IPS DF 19.7 (cell line): ENCODE results near the gene UST.
"Not testable (repeated sequence)": the region's sequence is repeated elsewhere in the genome, so short reads cannot be mapped to it uniquely, and the experiment has no call there.

Source experiments
- DNase-seq: peaks from one replicate; pipeline ENCODE4 v3.0.0-alpha.2; 2013; ENCODE audit warnings: low read depth, low spot score

Gene UST

DNA sequence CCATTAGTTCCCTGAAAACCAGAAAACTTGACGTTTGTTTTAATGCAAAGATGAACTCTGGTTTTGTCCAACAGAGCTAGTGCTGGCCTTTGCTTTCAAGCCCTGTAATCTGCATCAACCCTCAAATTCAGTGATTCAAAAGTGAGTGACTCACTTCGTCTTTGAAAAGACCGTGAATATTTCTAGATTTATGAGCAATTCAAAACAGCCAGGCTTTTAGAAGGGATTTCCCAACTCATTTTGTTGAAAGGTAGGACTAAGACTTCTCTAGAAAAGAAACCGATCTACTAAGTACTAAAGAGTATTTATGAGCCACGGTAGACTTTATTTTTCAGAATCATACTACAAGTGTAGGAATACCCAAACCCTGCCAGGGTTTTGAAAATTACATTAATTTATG lies 121.5 kb downstream of the UST start:
- DNase-seq: no peak

DNA sequence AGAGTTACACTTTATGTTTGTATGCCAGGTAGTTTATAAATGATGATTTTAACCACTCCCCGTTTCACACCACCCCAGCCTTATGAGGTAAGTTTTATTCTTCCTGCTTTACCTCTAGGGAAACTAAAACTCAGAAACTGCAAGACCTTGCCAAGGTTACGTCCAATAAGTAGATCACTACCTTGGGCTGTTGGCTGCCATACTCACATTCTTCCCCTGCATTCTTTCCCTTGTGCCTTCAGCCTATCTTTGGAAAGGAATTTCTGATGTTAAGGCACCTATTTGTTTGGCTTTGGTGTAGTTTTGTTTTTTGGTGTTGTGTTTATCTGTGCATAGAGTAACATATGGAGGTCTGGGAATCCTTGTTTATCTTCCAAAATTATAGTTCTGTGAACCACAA lies 122.1 kb downstream of the UST start:
- DNase-seq: no peak

DNA sequence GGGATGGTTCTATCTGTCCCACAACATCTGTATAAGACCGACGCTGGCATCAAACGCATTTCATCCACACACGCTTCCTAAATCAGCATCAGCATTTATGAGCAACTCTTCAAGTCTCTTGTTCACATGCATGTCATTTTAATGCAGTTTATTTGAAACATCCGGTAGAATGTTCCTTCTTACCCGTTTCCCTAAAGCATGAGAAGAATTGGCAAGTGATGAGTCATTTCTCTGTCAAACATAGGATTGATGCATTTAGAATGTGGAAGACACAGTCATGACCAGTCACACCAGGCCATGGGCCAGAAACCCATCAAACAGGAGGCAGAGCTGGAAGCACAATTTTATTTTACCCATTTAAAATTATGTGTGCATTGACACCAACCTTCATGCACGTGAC lies 122.8 kb downstream of the UST start:
- DNase-seq: no peak

DNA sequence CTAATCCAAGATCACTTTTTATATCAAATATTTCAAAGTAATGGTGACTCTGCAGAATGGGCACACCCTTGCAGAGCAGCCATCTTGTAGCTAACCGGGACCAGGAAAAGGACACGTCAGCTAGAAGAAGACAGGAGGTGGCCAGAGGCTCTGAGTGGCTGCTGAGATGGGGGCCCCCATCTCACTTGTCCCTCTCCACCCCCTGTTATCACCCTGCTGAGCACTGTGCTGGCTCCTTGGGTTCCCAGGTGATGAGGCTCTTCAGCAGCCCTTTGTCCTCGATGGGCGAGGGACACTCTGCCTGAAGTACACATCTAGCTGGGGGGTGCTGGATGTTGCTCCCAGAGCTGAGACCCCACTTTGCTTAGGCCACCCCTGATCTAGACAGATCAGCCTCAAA lies 126.3 kb downstream of the UST start:
- DNase-seq: no peak

DNA sequence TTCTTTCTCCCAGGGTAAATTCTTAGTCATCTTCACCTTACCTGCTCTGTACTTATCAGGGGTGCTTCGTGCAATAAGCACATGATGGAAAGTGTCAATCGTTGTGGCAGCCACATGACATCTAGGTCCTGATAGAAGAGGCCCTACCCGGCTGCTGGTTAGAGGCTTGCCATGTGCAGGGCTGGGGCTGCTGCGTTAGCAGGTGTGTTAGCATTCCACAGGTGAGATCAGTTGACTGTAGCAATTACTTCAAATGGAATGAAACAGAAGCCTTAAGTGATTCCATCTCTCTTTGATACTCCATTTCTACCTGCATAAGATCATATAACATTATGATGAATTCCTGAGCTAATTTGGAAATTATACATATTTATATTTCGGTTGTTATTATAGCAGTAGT lies 127.0 kb downstream of the UST start:
- DNase-seq: no peak

DNA sequence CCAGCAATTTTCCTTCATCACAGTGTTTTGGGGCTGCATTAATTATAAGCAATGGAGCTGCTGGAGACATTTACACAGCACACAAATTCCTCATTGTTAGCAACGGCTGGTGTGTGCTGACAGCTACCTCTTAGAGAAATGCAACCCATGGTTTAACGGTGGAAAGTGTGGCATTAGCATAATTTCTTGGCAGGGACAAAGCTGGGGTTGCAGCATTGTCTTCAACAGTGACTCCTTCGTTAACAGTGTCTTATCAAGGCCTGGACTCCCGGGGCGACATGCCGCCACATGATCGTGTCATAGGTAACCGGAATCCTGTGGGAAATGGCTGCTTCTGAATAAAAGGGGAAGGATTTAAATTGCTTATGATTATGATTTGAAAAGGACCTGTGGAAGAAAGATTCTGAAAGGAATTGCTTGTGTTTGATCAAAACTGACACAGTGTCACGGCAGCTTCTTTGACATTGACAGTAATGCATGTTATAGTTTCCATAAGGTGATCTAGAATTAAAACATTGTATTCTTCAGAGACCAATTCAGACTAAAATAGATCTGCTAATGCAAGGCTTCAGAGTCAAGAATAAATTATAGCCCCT lies 128.0 kb downstream of the UST start:
- no peak for DNase-seq

DNA sequence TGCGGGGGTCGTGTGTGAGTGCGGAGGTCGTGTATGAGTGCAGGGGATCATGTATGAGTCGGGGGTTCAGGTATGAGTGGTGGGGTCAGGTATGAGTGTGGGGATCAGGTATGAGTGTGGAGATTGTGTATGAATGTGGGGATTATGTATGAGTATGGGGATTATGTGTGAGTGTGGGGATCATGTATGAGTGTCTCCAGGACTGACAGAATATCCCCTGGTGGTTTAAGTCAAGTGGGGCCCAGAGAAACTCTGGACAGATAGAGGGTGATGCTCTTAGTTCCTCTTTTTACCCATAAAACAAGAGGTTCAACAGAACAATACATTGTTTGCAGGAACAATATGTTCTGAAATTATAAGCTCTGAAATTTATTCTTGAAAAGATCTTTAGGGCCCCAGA lies 131.9 kb downstream of the UST start:
- DNase-seq: no peak

DNA sequence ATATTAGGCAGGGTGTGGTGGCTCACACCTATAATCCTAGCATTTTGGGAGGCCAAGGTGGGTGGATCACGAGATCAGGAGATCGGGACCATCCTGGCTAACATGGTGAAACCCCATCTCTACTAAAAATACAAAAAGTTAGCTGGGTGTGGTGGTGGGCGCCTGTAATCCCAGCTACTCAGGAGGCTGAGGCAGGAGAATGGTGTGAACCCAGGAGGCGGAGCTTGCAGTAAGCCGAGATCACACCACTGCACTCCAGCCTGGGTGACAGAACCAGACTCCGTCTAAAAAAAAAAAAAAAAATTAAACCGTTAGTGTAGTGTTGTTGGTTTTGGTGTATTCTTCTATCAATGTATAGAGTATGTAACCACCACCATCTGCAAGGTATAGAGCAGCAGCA lies 133.9 kb downstream of the UST start:
- not testable (repeated sequence) for DNase-seq

DNA sequence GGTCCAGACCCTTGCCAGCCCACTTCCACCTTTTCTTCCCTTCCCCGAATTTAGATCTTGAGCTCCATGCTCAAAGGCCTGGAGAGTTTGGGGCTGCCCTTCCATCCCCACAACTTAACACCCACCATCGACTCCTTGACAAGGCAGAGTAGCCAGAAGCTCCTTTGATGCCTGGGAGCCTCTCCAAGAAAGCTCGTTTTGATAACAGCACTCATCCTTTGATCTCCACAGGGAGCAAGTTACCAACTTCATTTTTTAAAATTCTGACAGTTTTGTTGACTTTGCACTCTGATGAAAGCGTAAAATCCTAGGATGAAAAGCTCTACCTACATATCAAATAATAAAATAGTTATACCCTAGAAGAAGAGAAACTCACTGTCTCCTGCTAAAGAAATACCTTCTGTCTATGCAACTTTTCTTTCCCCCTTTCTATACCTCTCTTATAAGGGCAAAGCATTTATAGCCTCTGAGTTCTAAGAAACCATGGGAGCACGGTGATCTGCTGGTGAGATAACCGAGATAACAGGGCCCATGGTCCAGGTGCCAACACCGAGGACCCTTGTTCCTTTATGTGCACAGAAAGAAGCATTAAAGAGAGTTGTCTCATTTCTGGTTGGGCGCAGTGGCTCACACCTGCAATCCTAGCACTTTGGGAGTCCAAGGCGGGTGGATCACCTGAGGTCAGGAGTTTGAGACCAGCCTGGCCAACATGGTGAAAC lies 134.9 kb downstream of the UST start:
- no peak for DNase-seq

DNA sequence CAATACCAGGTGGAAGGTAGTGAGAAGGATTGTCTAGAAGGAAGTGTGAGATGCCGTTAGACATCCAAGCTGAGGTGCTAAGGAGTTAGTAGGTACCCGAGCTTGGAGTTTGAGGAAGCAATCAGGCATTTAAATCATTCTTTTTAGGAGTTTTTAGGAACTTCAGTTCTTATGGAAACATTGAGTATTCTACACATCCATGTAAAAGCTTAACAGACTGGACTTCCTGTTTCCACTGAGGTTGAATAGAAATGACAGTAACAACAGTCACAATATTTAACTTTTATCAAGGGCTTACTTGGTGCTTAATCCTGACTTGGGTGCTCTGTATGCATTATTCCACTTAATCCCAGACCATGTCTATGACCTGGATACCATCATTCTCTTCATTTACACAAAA lies 136.4 kb downstream of the UST start:
- DNase-seq: no peak

DNA sequence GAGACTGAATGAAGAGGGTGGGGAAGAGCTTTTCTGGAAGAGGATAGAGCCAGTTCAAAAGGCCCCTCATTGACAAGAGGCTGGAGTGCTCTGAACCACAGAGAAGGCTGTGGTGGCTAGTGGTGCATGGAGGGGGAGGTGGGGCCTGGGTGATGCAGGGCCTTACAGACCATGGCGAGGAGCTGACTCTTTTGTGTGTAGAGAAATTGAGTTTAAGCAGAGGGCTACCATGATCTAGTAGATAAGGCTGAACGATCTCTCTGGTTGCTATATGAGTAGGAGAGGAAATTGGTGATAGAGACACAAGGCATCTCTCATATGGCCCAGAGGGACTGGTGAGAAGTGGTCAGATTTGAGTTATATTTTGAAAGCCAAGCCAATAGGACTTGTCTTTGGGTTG lies 137.6 kb downstream of the UST start:
- DNase-seq: no peak

DNA sequence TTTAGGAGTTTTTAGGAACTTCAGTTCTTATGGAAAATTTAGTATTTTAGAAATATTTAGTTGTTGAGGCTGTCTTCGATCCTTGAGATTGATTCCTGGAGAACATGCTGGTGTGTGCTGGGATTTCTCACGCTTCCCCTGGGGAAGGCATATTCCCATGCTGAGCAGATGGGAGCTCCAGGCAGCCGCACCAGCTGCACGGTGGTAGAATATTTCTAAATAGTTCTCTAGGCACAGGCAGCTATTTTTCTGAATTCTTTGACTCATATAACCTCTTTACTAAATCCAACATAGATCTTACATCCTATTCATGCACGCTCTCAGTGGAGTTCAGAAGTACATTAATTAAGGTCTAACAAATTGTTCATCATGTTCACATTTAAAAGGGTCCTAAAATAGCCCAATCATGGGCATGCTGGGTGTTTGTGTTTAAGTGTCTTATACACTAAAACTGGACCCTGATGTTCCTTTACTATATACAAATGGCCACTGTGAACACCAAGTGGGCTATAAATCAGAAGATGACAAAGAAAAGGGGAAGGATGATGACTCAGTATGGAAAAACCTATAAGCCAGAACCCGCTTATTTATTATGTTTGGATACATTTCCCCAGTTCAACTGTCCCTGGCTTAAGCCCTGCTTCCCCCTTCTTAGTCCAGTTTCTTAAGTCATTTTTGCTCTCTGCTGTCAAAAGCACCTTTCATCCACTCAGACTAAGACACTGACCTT lies 138.5 kb downstream of the UST start:
- no peak for DNase-seq

DNA sequence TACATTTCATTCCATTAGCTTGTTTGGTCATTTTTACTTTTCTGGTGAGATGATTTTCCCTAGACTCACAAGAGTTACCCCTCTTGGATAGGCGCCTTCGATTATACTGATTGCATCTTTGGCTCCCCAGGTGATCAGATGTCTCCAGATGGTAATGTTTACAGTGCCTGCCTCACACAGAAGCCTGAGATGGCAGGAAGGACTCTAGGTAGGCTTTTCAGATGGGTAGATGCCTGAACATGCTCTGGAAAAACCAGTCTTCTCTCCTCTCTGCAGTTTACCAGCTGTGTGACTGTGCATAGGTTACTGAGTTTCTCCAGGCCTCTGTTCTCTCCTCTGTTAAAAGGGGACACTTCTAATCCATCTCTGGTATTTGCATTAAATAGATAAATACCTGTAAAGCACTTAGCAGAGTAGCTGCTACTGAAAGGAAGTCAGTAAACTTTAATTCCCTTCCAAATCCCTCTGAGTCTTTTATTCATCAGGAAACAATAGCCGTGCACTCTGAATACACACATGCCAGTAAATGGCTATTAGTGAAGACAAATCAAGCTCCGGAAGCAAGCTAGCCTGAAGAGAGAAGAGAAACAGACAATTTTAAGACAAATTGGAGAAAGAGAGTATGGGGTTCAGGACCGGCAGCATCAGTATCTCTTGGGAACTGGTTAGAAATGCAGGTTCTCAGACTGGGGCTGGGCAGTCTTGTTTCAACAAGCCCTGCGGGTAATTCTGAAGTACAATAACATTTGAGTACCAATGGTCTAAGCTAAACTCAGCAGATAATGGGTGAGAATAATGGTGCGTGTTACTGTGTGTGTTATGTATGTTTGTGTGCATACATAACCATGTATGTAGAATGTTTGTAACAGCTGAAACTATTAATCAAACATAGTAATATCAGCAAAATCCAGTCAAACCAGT lies 139.4 kb downstream of the UST start:
- DNase-seq: no peak

DNA sequence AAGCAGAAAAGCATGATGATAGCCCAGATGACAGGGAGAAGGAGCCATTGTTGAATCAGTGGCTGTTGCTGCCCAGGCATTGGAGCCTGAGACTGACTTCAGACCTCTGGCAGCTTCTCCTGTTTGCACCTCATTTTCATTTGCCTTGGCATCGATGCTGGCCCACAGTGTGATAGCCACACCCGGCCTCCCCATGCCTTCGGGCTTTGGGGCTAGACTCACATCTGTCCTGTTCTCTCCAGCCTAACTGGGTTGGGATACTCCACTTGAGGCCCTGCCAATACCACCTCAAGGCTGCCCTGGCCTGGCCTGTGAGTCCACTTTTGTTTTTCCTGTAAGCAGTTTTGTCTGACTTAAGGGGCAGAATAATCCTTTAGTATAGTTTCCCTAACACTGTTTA lies 140.4 kb downstream of the UST start:
- DNase-seq: no peak

DNA sequence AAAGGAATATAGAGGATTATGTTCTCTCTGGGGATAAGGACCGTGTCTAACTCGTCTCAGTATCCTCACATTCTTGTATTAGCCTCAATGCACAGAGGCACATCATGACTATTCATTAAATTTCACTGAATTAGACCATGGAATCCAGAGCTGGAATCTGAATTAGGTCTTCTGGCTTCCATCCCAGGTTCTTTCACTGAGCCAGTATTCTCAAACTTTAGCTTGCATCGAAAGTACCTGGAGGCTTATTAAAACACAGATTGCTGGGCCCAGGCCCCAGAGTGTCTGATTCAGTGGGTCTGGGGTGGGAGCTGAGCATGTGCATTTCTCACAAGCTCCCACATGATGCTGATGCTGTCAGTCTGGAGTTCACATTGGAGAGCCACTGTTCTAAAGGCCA lies 142.0 kb downstream of the UST start:
- no peak for DNase-seq

DNA sequence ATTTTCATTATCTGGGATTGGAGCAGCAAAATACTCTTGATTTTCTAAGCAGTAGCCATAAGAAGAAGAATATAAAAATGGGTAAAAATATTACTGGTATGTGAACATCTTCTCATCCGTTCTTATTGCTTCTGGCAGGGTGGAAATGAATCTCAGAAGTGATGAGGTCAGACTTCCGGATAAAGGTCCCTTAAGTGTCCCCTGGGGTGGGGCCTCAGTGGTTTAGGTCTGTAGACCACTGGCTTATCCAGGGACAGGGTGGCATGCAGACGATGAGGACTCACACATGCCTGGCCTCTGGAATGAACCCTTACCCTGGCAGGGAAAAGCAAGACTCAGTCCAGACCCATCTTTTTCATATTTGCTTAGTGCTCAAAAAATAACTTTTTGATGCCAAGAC lies 143.3 kb downstream of the UST start:
- DNase-seq: no peak

DNA sequence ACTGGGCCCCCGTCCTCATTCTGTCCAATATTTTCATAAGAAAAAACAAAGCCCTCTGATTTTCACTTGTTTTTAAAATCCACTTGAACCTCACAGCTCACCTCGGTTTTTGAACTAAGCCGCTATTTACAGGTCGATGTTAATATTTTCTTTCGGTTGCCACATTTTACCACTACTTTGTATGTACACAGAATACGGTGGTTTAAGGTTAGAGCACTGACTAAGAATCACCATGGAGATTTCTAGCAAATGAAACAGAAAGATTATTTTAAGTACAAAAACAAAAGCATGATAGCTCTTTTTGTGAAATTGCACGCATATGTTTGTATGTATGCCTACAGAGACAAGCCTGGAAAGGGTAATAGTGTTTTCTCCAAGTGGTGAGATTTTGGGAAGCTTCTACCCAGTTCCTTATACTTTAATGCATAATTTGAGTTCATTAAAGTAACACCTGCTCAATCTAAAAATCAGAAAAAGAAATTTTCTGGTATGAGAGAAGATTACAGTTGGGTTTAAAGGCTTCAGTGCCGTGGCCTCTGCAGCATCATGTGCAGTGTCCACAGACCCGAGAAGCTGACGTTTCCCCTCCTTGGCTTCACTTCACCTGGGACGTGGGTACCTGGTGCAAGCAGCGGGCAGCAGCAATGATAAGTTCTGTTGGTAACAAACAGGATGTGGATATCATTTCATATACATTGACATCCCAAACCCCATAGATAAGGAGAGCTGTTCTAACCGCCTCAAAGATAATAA lies 144.0 kb downstream of the UST start:
- no peak for DNase-seq

DNA sequence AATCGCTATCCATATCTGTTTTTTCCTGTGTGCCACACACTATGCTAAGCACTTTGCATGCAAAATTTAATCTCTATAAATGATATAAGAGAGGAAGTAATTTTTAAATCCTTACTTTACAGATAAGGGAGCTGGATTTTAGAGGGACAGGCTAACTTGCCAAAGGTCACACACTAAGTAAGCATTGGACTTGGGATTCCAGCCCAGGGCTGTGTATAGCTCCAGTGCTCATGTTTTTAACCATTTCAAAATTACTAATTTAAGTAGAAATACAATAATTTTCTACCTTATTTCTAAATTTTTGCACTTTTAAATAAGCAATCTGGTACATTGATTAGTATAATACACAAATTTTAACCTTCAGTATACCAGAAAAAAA lies 144.6 kb downstream of the UST start:
- no peak for DNase-seq

DNA sequence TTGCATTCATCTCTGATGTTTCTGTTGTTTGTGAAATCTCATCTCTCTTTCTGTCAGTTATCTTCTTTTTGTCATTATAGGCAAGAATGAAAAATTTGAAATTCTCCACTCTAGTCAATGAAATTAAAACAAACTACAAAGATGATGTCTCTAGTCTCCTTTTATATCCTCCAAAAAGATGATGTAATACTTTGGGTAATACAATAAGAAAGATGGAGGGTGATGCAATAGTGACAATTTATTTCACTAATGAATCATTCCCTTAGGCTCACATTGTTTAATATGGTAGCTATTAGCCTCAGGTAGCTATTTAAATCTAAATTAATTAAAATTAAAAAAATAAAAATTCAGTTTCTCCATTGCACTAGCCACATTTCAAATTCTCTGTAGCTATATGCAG lies 145.4 kb downstream of the UST start:
- no peak for DNase-seq

DNA sequence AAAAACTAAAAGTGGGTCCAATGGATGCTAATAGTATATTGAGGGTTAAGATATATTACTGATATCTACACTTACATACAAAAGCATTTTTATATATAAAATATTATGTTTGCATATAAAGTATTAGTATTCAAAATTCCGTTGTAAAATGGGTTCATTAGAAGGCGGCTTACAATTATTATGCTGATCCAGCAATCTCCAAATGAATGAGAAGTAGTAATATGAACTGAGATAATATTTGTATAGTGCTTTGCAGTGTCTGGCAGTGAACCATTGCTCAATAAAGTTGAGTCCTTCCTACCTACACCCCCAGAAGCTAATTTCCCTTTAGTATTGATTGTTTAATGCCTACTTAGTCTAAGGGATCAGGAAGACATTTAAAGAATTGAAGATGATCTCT lies 146.2 kb downstream of the UST start:
- no peak for DNase-seq

DNA sequence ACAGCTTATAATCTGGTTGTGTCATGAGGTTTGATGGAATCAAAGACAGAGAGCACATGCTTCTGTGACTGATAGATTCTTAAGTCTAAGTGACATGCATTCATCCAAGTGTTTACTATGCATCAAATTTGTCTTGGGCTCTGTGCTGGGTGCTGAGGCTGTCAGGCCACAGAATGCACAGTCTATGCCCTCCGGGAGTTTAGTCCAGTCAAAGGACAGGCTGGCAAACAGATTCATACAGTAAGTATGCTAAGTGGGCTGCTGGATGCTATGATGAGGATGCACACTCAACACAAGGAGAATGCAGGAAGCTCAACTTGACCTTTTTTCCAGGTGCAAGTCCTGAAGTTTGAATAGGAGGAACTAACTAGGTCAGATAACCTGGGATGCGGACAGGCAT lies 146.7 kb downstream of the UST start:
- DNase-seq: no peak
